GM19372 (cell line): Measurements from ENCODE around the gene SLC22A2.
"Not testable (repeated sequence)": the region's sequence is repeated elsewhere in the genome, so short reads cannot be mapped to it uniquely, and the experiment has no call there.

ENCODE experiments used
- ATAC-seq: cut with Tn5 transposase; IDR thresholded peaks from one replicate; pipeline ENCODE4 v1.9.1; 2021; ENCODE audit warnings: mild to moderate bottlenecking, low read depth, moderate library complexity; ENCODE audit not compliant: unreplicated experiment

Gene SLC22A2

DNA sequence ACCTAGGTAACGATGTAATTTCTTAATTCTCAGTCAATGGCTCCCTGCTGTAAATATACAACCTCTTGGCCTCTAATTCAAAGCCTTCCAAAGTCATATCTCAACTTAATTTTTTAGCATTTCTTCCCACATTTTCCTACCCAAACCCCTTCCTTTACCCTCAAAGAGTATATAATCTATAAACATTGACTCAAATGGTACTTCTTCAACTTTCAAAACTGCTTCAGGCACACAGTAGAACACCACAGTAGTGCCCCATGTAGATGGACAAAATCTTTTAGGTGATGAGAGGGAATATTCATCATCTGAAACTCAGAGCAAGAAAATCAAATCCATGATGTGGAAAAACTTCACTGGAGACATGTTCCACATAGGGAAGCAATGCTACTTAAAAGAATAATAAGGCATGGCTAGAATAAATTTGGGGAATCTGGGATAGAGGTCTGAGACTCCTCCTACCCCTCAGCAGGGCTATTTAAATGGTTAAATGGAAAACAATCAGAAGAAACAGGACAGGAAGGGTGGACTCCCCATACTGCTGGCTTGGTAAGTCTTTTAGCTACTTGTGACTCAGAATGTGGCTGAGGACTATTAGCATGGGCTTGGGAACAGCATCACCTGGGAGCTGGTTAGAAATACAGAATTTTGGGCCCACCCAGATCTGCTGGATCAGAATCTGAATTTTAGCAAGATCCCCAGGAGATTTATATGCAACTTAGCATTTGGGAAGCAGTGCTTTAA lies 6.4 kb downstream of the SLC22A2 start:
- no peak for ATAC-seq

DNA sequence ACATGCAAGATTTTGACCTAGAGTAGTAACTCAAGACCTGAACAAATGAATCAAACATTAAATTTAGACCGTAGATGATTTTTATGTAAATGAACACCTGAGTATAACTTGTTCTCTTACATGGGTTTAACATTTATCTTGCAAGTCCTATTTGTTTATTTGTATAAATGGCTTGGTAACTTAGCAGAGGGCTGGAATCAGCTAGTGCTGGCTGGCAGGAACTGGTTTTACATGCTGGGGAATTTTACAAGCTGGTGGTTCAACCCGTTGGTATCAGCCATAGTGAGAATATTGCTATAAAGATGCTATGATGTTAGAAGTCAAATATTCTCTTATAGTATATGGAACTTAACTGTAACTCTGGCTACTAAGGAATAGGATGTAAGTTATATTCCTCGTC lies 8.9 kb downstream of the SLC22A2 start:
- ATAC-seq = no peak

DNA sequence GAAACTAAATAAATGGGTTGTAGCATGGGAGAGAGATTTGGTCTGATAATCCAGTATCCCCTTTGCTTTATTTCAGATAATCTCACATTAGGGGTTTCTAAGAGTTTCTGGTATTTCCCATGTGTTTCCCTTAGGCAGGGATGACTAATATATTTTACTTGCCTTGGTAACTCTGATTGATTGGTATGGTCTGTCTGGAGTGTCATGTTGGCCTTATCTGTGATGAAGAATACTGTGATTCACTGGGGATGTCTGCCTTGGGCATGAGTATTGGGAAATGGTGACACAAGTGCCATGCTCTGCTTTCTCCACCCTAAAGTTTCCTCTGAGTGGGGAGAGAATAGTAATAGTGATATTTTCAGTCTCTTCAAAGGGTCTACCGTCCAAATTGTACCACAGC lies 10.1 kb downstream of the SLC22A2 start:
- no peak for ATAC-seq

DNA sequence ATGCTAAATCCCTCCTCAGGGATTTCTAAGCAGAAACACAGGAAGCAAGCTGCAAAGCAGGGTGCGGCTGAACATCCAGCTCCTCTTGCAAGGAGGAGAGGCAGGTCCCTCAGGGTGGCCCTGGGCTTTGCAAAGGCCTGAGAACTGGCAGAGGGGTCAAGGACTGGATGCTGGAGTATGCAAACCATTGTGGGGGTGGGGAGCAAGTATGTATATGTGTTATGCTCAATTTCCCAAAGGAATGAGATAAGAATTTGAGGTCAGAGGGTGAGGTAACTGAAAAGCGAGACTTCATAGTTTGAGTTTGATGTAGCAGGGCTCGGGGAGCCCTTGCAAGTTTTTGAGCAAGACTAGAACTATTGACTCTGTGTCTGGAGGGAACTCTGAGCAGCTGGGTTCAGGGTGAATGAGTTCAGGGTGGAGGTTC lies 11.2 kb downstream of the SLC22A2 start:
- ATAC-seq = no peak

DNA sequence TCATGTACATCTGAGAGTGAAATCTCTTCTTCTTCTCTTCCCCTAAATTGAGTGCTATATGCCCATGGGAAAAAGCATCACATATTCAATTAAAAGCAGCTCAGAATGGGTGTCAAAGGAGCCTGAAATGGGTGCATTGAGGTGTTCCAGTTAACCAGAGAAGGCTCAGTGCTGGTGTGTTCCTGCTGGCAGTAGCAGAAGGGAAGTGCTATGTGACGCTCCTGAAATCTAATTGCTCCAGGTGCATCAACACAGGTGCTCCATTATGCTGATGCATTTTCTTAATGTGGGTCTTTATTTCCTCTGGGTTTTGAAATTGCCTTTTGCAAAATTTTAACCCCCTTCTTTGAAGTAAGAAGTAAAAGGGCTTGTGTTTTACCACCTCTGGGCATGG lies 17.9 kb downstream of the SLC22A2 start:
- ATAC-seq = no peak

DNA sequence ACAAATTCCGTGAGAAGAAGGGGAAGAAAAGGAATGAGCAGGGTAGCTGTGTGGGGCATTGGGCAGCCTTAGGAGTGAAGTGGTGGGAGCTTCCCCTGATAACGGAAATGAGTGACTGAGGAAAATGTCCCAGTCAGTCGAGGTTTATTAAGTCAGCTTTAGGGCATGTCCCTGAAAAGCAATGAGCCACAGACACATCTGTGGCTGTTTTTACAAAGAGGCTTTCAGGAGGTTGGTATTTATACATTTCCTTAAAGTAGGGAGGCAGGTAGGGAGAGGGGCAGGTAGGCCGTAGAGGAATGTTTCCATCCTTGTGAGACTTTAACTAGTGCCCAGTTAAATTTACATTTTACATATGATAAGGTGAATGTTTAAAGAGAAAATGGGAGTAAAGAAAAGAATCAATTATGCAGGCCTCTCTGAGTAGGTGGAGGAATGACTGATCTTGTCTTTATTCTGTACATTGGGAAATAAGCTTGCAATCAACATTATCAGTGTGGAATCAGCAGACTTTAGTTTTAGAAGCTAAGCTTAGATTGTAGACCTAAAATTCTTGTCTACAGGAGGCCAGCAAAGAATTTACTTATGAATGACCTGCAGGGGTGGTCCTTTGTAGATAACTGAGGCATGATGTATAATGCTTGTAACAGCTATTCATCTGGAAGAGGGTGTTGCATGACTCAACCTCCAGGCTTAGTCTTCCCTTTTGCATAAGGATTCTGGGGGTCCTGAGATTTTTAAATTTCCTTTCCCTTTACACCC lies 18.5 kb downstream of the SLC22A2 start:
- ATAC-seq = no peak

DNA sequence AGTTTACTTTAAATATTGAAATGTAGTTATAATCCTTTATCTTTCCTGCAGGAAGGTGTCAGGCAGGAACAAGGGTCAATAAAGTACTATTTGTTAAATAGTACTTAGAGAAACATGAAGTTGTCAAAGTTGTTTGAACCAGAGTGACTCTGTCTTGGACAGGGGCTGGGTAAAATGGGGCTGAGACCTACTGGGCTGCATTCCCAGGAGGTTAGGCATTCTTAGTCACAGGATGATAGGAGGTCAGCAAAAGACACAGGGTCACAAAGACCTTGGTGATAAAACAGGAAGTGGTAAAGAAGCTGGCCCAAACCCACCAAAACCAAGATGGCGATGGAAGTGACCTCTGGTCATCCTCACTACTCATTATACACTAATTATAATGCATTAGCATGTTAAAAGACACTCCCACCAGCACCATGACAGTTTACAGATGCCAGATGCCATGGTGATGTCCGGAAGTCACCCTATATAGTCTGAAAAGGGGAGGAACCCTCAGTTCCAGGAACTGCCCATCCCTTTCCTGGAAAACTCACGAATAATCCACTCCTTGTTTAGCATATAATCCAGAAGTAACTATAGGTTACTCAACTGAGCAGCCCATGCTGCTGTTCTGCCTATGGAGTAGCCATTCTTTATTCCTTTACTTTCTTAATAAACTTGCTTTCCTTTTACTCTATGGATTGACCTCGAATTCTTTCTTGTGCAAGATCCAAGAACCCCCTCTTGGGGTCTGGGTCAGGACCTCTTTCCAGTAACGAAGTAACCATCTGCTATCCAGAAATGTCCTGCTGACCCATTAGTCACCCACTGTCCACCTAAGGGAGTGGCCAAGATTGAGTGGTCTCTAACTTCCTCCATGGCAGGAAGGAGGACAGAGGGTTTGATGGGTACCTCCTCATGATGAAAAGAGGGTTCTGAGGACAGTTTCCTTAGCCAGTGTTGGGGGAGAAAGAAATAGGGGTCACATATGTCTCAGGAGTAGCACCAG lies 19.6 kb downstream of the SLC22A2 start:
- ATAC-seq = no peak

DNA sequence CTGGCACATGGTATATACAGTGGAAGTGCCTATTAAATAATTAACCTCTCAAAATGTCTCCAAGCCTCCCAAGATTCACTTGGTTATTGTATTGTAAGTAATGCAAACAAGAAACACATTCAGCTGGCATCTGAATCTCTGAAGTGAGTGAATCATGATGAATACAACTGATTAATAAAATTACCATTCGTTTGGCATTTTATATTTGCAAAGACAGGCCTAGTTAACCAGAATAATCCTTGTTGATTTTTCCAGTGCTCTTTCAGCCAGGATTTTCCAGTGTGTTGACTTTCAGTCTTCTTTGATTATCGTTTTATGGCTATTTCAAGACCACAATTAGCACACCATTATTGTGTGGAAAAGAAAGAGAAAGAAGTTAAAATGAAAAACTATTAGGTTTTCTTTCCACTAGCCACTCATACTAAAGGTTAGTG lies 20.3 kb downstream of the SLC22A2 start:
- ATAC-seq = no peak

DNA sequence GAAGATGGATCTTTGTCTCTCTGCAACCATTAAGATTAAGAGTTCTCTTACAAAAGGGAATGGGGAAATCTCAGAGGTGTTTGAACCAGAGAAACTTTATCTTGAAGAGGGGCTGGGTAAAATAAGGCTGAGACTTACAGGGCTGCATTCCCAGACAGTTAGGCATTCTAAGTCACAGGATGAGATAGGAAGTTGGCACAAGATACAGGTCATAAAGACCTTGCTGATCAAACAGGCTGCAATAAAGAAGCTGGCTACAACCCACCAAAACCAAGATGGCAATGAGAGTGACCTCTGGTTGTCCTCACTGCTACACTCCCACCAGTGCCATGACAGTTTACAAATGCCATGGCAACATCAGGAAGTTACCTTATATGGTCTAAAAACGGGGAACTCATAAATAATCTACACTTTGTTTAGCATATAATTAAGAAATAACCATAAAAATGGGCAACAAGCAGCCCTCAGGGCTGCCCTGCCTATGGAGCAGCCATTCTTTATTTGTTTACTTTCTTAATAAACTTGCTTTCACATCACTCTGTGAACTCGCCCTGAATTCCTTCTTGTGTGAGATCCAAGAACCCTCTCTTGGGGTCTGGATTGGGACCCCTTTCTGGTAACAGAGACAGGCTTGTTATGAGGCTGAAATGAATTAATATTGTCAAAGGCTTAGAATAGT lies 20.9 kb downstream of the SLC22A2 start:
- not testable (repeated sequence) for ATAC-seq

DNA sequence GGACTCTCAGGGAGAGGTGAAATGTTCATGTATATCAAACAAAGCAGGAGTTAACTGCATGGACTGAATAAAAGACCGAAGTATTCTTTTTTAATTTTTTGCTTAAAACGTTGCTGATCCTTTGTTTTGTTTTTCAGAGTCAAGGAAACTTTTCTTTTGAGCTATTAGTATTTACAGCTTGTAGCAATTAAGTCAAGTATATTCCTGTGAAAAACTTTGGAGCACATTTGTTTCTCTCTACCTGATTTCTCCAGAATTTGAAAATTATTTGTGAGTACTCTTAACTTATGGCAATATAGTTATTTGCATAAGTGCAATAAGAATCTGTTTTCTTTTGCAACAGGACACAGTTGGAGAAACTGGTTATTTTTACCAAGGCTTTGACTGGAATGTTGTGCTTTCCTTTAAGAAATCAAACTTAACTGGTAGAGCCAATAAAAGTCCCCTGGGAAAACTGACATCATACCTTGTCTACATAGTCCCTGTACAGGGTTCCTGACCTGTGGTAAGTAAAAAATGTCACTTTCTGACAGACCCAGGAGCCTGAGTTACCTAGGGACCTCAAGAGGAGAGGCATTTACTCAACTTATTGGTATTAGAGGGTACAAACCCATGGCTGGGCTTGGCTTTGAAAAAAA lies 22.3 kb downstream of the SLC22A2 start:
- ATAC-seq = not testable (repeated sequence)

DNA sequence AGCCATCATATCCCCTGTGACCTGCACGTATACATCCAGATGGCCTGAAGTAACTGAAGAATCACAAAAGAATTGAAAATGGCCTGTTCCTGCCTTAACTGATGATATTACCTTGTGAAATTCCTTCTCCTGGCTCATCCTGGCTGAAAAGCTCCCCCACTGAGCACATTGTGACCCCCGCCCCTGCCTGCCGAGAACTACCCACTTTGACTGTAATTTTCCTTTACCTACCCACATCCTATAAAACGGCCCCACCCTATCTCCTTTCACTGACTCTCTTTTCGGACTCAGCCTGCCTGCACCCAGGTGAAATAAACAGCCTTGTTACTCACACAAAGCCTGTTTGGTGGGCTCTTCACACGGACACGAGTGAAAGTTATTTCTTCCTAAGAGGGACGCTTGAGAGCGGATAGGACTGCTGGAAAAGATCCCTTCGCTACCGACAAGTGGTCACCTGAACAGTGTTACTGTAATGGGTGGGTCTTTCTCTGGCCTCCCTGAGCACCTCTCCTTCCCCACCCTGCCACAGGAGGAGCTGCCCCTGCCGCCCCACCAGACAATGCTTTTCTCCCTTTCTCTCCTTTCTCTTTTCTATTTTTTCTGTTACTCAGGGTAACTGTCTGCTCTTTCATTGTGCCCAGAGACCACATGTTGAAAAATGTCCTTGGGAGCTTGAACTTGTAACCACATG lies 24.5 kb downstream of the SLC22A2 start:
- ATAC-seq = not testable (repeated sequence)

DNA sequence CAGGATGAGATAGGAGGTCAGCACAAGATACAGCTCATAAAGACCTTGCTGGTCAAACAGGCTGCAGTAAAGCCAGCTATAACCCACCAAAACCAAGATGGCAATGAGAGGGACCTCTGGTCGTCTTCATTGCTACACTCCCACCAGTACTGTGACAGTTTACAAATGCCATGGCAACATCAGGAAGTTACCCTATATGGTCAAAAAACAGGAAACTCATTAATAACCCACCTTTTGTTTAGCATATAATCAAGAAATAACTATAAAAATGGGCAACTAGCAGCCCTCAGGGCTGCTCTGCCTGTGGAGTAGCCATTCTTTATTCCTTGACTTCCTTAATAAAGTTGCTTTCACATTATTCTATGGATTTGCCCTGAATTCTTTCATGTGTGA lies 30.9 kb downstream of the SLC22A2 start:
- no peak for ATAC-seq

DNA sequence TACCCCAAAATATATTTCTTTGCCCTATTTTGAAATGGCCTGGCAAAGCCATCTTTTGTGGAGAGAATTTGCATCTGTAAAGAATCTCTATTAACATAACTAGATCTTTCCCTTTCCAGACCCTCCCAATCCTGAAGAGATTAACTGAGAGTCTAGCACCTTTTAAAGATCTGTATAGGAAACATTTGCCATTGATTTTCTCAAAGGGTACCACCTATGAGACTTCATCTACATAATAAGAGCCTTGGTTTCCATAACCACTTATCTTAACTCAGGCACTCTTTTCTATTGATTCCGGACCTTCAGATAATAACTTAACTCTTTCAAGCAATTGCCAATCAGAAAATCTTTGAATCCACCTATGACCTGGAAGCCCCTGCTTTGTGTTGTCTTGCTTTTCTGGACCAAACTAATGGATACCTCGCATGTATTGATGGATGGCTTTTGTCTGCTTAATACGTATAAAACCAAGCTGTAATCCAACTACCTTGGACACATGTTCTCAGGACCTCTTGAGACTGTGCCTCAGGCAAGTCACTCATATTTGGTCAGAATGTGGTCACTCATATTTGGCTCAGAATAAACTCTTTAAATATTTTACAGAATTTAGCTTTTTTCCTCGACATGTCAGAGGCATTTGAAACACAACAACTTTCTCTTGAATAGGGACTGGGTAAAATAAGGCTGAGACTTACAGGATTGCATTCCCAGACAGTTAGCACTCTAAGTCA lies 31.4 kb downstream of the SLC22A2 start:
- ATAC-seq = no peak

DNA sequence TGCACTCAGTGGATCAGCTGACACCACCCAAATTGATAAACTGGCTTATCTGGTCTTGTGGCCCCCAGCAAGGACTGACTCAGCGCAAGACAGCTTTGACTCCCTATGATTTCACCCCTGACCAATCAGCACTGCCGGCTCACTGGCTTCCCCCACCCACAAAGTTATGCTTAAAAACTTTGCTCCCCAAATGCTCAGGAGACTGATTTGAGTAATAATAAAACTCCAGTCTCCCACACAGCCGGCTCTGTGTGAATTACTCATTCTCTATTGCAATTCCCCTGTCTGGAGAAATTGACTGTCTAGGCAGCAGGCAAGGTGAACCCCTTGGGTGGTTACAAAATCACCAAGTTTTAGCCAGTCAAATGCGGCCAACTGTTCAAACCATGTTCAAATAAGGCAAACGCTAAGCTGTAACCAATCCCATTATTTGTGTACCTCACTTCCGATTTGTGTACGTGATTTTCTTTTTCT lies 32.5 kb downstream of the SLC22A2 start:
- no peak for ATAC-seq

DNA sequence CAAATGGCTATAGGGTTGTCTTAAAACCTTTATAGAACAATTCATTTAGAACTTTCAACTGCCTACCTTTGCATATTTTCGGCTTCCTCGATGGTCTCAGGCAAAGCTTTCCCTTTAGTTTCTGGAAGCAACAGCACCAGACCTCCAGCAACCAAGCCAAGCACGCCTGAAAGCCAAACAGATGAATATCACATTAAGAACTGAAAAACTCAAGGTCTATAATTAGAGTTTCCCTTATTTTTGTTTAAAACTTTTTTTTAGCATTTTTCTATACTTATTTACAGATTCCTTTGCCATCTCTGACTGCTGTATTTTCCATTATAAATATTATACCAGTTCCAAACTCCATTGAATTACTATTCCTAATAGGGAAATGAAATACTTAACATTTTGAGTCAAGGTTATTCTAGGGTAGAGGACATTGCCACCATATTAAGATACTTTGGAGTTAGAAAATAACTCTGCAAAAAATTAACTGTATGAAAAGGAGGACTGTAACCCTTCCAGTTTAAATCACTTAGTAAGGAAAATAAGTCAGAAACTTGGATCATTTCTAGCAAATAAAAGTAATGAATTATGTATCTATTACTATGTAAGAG lies 33.9 kb downstream of the SLC22A2 start:
- no peak for ATAC-seq

DNA sequence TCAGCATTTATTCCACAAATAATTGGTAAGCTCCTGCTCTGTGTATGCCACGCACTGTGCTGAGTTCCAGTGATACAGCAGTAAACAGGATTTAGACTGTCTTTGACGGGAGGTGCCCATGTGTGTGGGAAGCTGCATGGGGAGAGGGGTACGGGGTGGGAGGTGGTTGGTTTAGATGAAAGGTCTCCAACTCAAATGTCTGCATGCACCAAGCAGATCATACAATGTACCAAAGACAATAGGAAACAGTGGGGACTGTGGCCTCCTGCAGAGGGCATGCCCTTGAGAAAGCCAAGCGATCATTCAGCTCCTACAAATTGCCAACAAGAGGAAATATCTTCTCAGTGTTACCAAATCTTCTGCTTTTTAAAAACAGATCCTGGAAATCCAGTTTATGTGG lies 36.1 kb downstream of the SLC22A2 start:
- ATAC-seq = no peak

DNA sequence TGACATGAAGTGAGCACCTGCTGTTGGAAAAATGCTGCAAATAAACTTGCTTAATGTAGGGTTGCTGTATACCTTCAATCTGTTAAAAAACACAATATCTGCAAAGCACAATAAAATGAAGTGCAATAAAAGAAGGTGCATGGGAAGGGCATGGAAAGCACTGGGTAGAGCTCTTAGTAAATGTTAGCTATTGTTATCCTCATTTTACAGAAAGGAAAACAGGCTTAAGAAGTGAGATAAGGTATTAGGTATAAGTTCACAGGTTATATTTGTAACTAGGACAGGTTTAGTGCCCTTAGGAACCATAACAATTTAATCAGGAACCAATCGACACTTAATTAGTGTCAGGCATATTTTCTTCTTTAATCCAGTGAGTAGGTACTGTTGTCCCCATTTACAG lies 36.7 kb downstream of the SLC22A2 start:
- no peak for ATAC-seq

DNA sequence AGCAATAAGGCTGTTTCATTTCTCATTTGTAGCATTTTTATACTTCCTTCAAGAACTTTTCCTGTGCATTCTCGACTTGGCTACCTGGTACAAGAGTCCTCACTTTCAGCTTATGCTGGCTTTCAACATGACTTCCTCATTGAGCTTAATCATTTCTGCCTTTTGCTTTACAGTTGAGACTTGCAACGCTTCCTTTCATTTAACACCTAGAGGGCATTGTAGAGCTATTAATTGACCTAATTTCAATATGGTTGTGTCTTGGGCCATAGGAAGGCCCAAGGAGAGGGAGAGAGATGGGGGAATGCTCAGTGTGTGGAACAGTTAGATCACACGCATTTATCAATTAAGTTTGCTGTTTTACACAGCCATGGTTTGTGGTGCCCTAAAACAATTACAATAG lies 37.2 kb downstream of the SLC22A2 start:
- no peak for ATAC-seq
